GM12891 (cell line): ENCODE results near the gene HSD17B1.

Experiments
- POLR2A ChIP-seq: IDR thresholded peaks from 2 replicates; pipeline ENCODE4 v1.6.1; 2011; ENCODE audit warnings: low read depth, low read length, control low read depth
- TAF1 ChIP-seq: IDR thresholded peaks from 2 replicates; pipeline ENCODE4 v1.6.1; 2011; ENCODE audit warnings: low read depth, low read length, control low read depth

- TF ChIP-seq POLR2A = no peak
- no peak for TF ChIP-seq TAF1
Observed at GRCh38 chr17:42566215-42566882, 13.6 kb downstream of the HSD17B1 start.
